Activated T-cell treated with anti-CD3 and anti-CD28 coated beads, Interleukin-2, amount 50 U/mL, for 1 hour (primary cell): Measurements from ENCODE around the gene JPH2.

ENCODE experiments used
- DNase-seq: peaks from one replicate; pipeline ENCODE4 v3.0.0-alpha.2; 2020

The JPH2 gene

DNA sequence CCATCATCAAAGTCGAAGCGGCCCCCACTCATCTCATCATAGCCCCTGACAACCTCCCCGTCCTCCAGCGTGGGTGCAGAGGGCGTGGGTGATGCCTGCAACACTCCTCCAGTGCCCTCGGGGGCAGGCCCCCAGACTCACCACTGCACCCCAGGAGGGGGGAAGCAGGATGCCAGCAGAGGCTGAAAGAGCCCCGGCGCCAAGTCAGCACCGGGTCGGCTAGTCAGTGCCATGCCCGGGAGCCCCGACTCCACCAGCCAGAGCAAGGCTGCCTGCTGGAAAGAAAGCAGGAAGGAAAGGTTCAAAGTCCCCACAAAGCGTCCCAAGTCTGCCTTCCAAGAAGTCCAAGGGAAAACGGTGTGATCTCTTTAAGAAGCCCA, 324 bp downstream of the JPH2 start:
- no peak for DNase-seq

GRCh38 chr20:44186201-44186600, 787 bp downstream of the JPH2 start:
- DNase-seq = no peak

DNA sequence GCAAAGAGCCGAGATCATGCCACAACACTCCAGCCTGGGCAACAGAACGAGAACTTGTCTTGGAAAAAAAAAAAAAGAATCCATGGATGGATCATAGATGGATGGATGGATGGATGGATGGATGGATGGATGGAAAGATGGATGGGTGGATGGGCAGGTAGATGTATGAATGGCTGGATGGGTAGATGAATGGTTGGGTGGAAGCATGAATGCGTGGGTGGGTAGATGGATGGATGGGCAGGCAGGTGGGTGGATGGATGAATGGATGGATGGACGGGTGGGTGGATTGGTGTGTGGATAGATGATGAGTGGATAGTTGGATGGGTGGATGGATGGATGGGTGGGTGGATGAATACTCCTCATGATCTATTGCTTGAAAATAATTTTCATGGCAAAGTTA, 1.4 kb downstream of the JPH2 start:
- no peak for DNase-seq

- DNase-seq = no peak
These were observed 3.7 kb downstream of the JPH2 start for GRCh38 chr20:44183282-44183681.

DNA sequence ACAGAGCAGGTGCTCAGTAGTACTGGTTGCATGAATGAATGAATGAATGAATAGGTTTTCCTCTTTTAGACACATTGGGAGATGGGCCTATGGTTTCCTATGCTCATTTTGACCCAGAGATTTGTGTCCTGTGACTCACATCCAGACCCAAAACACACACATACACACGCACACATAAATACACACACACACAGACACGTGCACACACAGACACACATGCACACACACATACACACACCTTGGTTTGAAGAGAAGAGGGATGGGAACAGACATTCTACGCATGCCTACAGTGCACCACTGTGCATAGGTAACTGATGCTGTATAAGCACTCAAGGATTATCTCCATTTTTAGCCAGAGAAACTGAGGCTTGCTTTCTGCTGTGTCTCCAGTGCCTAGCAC, 4.1 kb downstream of the JPH2 start:
- DNase-seq = no peak

GRCh38 chr20:44182135-44182765, 4.7 kb downstream of the JPH2 start:
- DNase-seq = no peak

DNA sequence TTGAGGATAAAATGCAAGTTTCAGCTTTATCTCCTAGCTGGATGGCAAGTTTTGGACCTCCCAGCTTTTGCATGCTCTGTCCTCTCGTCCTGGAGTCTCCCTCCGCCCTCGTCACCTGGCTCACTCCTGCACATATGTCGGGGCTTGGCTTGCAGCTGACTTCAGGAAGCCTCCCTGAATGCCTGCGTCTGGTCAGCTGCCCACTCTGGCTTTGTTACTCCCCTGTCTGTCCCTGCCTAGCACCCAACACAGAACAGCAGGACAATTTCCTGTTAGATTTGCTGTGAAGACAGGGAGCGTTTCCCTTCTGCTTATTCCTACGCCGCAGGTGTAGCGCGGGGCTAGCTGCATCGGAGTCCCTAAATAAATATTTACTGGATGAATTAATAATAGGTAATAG, 5.4 kb downstream of the JPH2 start:
- no peak for DNase-seq

GRCh38 chr20:44180814-44181213, 6.2 kb downstream of the JPH2 start:
- no peak for DNase-seq

- DNase-seq = no peak
These were observed 10.0 kb downstream of the JPH2 start for GRCh38 chr20:44176833-44177534.

DNA sequence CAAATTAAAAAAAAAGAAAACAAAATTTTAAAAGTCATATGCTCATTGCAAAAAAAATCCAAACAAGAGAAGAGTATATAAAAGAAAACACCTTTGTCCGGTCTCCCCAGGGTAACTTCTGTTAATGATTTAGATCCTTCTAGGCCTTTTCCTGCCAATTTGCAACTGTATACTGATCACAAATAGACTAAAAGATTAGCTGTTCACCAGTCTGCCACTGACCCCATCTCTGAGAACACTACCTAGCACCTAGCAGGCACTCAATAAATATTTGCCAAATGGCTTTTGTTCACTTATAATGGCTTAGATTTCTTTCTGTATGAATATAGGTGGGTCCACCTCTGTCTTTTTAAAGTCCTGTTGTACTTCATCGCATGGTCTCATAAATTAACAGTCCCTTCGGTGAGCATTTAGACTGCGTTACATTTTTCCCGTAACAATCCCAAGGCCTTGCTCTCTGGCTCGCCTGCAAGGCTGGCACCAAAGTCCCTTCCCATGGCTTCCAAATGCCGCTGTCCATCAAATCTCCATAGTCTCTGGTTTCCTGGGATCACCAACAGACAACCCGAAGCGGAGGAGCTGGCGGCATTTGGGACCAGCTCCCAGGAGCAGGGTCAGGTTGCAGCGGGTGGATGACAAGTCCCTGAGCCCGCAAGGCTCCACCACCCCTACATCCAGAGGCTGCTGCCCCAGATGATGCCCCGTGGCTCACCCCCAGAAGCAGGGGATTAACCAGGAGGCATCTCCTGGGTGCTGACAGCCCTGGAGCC, 11.8 kb downstream of the JPH2 start:
- no peak for DNase-seq

DNA sequence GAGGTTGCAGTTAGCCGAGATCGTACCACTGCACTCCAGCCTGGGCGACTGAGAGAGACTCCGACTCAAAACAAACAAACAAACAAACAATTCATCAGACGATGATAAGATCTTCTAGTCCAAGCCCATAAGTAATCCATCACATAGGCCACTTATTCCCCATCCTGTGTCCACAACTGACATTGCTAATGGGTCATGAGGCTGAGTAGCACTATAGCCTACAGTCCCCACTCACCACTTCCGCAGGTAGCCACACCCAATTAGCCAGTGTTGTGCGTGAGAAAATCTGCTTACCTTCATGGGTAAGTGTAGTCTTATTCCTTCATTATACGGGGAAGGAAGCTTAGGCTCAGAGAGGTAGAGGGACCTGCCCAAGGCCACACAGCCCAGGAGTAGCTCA, 13.1 kb downstream of the JPH2 start:
- no peak for DNase-seq

GRCh38 chr20:44173116-44173515, 13.9 kb downstream of the JPH2 start:
- DNase-seq = no peak

DNA sequence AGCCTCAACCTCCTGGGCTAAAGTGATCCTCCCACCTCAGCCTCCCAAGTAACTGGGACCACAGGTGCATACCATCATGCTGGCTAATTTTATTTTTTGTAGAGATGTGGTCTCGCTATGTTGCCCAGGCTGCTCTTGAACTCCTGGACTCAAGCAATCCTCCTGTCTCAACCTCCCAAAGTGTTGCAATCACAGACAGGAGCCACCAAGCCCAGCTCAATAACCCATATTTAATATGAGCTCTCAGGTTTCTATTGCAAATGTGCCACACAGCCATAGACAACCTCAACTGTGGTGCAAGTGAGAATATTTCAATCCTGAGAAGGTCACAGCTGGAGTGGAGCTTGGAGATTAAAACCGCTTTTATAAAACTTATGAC, 14.4 kb downstream of the JPH2 start:
- no peak for DNase-seq

DNA sequence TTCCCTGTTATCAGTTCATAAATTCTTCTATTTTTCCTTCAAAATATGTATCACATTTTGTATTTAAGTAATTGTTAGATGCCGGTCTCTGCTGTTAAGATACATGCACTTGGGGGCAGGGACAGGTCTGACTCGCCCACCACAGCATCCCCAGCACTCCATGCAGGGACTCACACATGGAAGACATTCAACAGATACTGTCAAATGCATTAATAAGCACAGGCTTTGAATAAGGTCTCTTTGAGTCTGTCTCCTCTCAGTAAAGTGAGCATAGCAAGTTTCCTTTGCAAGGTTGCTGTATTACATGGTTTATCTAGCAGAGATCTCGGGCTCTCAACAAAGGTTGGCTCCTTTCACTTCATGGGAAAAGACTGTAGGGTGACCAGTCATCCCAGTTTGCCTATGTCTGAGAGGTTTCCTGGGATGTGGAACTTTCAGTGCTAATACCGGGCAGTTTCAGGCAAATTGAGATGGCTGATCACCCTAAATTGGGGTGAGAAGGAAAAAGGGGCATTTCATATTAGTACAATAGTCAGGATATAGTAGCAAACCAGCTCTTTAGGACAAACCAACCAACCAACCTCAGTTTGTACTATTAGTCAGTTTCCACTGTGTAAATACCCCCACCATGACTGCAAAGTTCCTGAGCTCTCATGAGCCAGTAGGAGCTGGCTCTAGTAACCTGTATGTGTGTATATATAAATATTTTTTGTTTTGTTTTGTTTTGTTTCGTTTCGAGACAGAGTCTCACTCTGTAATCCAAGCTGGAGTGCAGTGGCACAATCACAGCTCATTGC, 15.0 kb downstream of the JPH2 start:
- DNase-seq = no peak

DNA sequence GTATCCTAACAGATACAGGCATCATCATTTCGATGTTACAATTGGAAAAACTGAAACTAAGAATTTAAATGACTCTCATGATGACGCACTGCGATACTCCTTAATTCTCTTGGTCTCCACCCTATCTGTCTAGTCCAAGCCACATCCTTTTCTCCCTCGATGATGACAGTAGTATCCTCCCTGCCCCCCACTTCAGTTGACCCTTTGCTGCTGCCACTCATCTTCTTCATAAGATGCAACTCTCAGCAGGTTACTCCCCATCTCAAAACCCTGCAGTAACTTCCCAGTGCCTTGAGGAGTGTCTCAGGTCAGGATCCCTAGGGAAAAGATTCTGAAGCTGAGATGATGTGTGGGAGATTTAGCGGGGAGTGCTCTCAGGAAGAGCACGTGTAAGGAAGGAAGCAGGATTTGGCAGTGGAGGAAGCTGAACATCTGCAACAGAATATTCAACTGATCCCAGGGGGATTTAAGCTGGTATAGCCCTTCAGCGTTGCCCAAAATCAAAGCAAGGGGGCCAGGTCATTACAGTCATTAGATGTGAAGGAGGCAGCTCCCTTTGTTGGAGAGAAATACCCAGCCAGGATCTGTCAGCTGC, 16.1 kb downstream of the JPH2 start:
- DNase-seq = no peak

- no peak for DNase-seq
These were observed 19.3 kb downstream of the JPH2 start for GRCh38 chr20:44167736-44168135.

DNA sequence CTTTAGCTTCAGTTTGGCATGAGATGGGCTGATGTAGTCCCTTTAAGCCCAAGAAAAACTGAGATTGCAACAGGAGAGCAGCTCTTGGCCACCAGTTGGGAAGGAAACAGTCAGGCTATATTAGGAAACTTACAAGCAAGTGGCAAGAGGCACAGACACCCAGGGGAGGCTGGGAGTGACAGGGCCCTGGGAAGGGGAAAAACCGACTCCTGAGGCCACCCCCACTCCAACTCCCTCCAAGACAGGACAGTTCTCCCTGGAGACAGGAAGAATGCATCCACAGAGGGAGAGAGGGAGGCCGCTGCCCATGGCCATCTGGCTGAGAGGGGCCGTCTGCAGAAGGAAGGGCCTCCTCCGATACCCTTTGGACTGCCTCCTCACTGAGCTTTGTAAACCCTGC, 20.5 kb downstream of the JPH2 start:
- DNase-seq = no peak

GRCh38 chr20:44166008-44166407, 21.0 kb downstream of the JPH2 start:
- no peak for DNase-seq

DNA sequence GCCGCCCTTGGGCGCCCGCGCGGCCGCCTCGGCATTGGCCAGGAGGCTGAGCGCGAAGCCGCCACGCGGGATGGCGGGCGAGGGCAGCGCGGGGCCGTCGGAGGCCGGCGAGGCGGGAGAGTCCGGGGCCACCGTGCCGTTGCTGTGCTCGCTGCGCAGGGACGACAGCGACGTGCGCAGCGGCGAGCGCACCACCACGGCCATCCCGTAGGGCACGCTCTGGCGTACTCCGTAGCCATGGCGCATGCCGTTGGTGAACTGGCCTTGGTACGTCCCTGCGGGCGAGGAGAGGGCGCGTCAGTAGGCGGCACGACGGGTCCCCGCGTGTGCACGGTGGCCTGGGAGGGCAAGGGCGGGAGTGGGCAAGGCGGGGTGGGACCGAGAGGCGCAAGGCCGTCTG, 26.9 kb downstream of the JPH2 start:
- DNase-seq = no peak

- DNase-seq = no peak
These were observed 27.3 kb downstream of the JPH2 start for GRCh38 chr20:44159711-44160110.

DNA sequence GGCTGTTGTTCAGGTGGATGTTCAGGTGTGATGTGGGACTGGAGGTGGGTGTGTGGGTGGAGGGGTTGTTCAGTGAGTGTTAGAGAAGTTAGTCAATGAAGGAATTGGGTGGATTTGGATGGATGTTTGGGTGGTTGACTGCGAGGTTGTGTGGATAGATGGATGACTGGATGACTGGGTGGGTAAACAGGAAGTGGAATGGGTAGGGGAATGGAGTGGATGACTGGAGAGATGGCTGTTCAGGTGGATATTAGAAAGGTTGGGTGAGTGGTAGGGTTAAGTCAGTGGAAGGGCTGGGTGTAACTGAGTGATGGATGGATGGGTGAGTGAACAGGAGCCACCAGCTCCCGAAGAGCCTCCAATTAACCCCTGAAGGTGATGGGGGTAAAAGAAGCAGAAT, 27.9 kb downstream of the JPH2 start:
- DNase-seq = no peak

GRCh38 chr20:44157061-44157460, 29.9 kb downstream of the JPH2 start:
- DNase-seq = no peak

DNA sequence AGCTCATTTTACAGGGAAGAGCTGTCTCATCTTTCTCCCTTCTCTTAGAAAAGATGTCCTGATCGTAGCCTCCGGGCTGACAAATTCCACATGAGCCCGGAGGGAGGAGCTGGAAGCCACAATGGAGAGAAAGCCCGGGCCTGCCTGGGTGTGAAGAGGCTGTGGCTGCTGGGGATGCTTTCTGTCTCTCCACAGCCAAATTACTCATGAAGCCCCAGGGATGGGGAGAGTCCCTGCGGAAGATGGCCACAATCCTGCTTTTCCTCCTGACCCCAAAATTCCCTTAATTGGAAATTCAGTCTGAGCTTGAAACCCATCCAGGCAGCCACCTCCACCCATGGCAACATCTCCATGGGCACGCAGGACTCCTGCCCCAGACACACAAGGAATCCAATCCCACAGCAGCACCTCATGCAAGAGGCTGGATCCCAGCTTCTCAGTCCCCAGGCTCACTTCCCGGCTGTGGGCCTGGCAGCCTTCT, 32.4 kb downstream of the JPH2 start:
- DNase-seq = no peak
